Measurements from ENCODE around the gene BAX. TPM values are rescaled to one million over a fixed set of nuclear protein-coding genes. Genes with fewer than 3 reads are reported as not detected.

The BAX gene
- total RNA-seq, 4 donors from 2014 or later: 31.4 to 61.2 (median 38.4) TPM

- peaks cover 0 to 43% (median 4%) of the 10 kb centered on the region in 3 donors for H3K36me3 ChIP-seq
- peak overlapping the region in 3 of 4 donors; percentile 83 to 99 (median 94) for H3K27ac ChIP-seq
- H3K4me3 ChIP-seq: no peak overlapping the region
- H3K27me3 ChIP-seq: no peaks in the 10 kb centered on the region
- WGBS, 2 donors: 91 to 93% methylated on average over 22 of the region's 22 CpGs
- H3K4me1 ChIP-seq: peaks cover 0 to 46% (median 25%) of the 10 kb centered on the region in 4 donors
- DNase-seq (ENCODE audit: low spot score in 2 of 2): no peak
- no peak for TF ChIP-seq CTCF (IDR thresholded peaks at IDR 0.05)
- no peak for TF ChIP-seq EP300 (IDR thresholded peaks at IDR 0.05)
- TF ChIP-seq POLR2A (IDR thresholded peaks at IDR 0.05): no peak
- H3K9me3 ChIP-seq: no peaks in the 10 kb centered on the region
Measured at GRCh38 chr19:48991011-48991609, 36.4 kb downstream of the BAX start.

GRCh38 chr19:48991873-48992580, 37.4 kb downstream of the BAX start:
- TF ChIP-seq CTCF (IDR thresholded peaks at IDR 0.05): no peak
- peak in 1 of 2 donors; percentile 72 for TF ChIP-seq EP300 (IDR thresholded peaks at IDR 0.05)
- TF ChIP-seq POLR2A (IDR thresholded peaks at IDR 0.05): peak; percentile 52 to 55
- peaks cover 0 to 46% (median 25%) of the 10 kb centered on the region in 4 donors for H3K4me1 ChIP-seq
- H3K4me3 ChIP-seq: peak overlapping the region; percentile 55 to 92 (median 71)
- WGBS, 2 donors: 13 to 14% methylated on average over 7 to 8 of the region's 8 CpGs
- H3K27ac ChIP-seq: peak overlapping the region; percentile 83 to 99 (median 92)
- peaks cover 0 to 34% (median 4%) of the 10 kb centered on the region in 3 donors for H3K36me3 ChIP-seq
- DNase-seq (ENCODE audit: low spot score in 2 of 2): peak; percentile 45 to 71
- no peaks in the 10 kb centered on the region for H3K27me3 ChIP-seq
- H3K9me3 ChIP-seq: no peaks in the 10 kb centered on the region

GRCh38 chr19:48992581-48993174, 38.0 kb downstream of the BAX start:
- TF ChIP-seq EP300 (IDR thresholded peaks at IDR 0.05): no peak
- TF ChIP-seq CTCF (IDR thresholded peaks at IDR 0.05): no peak
- TF ChIP-seq POLR2A (IDR thresholded peaks at IDR 0.05): no peak
- Histone ChIP-seq H3K4me3 (peak overlapping the region; percentile 55 to 92 (median 71)), H3K4me1 (peaks cover 0 to 46% (median 25%) of the 10 kb centered on the region in 4 donors), H3K9me3 (no peaks in the 10 kb centered on the region), H3K27ac (peak overlapping the region; percentile 83 to 99 (median 92)), H3K36me3 (peaks cover 0 to 28% (median 4%) of the 10 kb centered on the region in 3 donors), H3K27me3 (no peaks in the 10 kb centered on the region)
- DNase-seq (ENCODE audit: low spot score in 2 of 2): no peak
- 1% methylated on average over 16 to 20 of the region's 20 CpGs for WGBS, 2 donors

- TF ChIP-seq CTCF (IDR thresholded peaks at IDR 0.05) (peak; percentile 99 to 100 (median 99)), POLR2A (IDR thresholded peaks at IDR 0.05) (peak; percentile 79 to 90), EP300 (IDR thresholded peaks at IDR 0.05) (peak; percentile 91 to 94)
- Histone ChIP-seq H3K9me3 (no peaks in the 10 kb centered on the region), H3K4me3 (peak within 1 kb of the TSS; percentile 55 to 92 (median 71)), H3K27me3 (no peaks in the 10 kb centered on the region), H3K27ac (peak within 1 kb of the TSS; percentile 83 to 99 (median 92)), H3K36me3 (peaks cover 0 to 21% (median 1%) of the 10 kb centered on the region in 3 donors), H3K4me1 (peaks cover 0 to 46% (median 25%) of the 10 kb centered on the region in 4 donors)
- 0 to 1% methylated on average over 40 to 43 of the region's 56 CpGs for WGBS, 2 donors
- DNase-seq (ENCODE audit: low spot score in 2 of 2): peak; percentile 98 to 99
Measured at GRCh38 chr19:48993175-48994034, 38.7 kb downstream of the BAX start, which contains the start of the genes GYS1 and RUVBL2. GYS1 (minus strand) TSS chr19:48993309; CDS start chr19:48993112, 197 bp downstream. RUVBL2 (plus strand) TSS chr19:48993887; CDS start chr19:48993912, 25 bp downstream.

Measured in tibial nerve (tissue), 4 donors.